ENCODE results near the gene MRPS12.

MRPS12 gene

GRCh38 chr19:38917516-38917915, 13.2 kb upstream of the MRPS12 start:
- TF ChIP-seq CTCF (conservative IDR thresholded peaks at IDR 0.05; ENCODE audit: control insufficient read depth, insufficient read depth, low read depth, low read length) = no peak
- DNase-seq (ENCODE audit: low read depth) = no peak
- no peak overlapping the region for H3K4me3 ChIP-seq (ENCODE audit: control insufficient read depth, low read depth, low read length)

DNA sequence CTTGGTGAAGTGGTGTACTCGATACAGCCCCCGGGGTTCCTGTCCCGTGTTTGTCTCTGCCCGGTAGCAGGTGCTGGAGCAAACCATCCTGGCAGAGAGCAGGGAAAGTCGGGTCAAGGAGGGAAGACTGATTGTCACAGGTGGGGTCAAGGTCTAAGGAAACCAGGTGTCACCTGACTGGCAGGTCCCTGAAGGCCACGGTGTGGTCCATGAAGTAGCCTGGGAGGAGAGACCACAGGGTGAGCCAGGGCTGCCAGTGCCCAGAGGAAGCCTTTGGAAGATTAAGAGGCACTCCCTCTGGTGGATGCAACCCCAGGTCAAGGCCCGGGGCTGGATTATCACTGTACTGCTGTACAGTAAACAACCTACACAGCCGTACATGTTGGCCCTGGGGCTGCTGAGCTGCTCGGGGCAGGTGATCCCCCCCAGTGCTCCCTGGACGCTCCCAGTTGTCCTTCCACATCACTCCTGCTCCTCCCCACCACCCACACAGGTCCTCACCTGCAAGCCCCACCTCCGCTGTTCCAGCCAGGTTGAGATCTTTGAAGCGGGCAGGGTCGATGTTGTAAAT, 12.7 kb upstream of the MRPS12 start:
- DNase-seq (ENCODE audit: low read depth) = peak; percentile 9
- H3K4me3 ChIP-seq (ENCODE audit: control insufficient read depth, low read depth, low read length) = no peak overlapping the region
- TF ChIP-seq CTCF (conservative IDR thresholded peaks at IDR 0.05; ENCODE audit: control insufficient read depth, insufficient read depth, low read depth, low read length) = peak; percentile 5

- no peak overlapping the region for H3K4me3 ChIP-seq (ENCODE audit: control insufficient read depth, low read depth, low read length)
- no peak for TF ChIP-seq CTCF (conservative IDR thresholded peaks at IDR 0.05; ENCODE audit: control insufficient read depth, insufficient read depth, low read depth, low read length)
- no peak for DNase-seq (ENCODE audit: low read depth)
Measured at GRCh38 chr19:38918526-38918925, 12.2 kb upstream of the MRPS12 start.

DNA sequence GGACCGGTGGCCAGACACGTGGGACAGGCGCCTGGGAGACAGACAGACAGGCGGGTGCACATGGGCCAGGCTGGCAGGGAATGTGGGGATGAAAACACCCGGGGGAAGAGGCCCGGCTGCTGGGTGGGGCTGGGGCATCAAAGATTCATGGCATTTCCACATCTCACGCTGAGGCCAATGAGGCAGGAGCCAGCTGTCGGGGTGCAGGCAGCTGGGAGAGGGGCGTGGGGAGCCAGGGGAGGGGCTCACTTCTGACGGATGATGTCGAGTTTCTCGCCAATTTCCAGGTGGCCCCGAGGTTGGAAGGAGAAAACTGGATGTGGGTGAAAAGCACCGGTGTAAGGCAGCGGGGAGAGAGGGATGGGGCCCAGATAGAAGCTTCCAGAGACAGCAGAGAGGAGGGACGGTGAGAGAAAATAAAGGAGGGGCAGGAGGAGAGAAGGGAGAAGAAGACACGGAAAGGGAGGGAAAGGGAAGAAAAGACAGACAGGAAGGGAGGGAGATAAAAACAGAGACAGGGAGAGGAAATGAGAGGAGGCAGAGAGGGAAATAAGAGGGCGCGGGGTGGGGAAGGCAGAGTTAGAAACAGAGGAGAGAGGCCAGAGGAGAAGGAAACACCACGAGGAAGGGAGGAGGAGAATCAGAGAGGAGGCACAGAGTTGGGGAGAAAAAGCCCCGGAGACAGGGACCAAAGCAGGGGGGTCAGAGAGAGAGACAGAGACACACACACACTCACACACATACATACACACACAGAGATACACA, 10.7 kb upstream of the MRPS12 start:
- no peak overlapping the region for H3K4me3 ChIP-seq (ENCODE audit: control insufficient read depth, low read depth, low read length)
- TF ChIP-seq CTCF (conservative IDR thresholded peaks at IDR 0.05; ENCODE audit: control insufficient read depth, insufficient read depth, low read depth, low read length) = no peak
- DNase-seq (ENCODE audit: low read depth) = no peak

DNA sequence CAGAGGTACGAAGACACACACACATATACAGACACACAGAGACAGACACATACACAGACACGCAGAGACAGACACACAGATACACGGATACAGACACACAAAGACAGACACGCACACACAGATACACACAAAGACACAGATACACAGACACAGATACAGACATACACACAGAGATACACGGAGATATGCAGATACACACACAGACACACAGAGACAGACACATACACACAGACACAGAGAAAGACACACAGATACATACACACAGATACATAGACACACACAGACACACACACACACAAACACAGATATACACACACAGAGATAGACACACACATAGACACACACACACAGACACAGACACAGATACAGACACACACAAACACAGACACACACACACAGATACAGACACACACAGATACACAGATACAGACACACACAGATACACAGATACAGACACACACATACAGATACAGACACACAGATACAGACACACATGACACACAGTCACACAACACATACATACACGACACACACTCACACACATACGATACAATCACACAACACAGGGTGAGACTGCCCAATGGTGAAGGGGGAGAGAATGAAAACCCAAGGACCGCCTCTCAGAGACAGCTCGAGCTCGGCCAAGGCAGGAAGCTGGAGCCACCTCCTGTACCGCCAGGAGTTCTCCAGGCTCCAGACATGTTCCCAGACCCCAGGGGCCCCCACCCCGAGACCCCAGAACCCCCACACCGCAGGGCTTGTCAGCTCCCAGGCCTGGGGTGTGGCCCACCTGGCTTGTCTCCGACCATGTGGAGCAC, 9.9 kb upstream of the MRPS12 start:
- H3K4me3 ChIP-seq (ENCODE audit: control insufficient read depth, low read depth, low read length) = no peak overlapping the region
- no peak for TF ChIP-seq CTCF (conservative IDR thresholded peaks at IDR 0.05; ENCODE audit: control insufficient read depth, insufficient read depth, low read depth, low read length)
- DNase-seq (ENCODE audit: low read depth) = no peak

GRCh38 chr19:38921420-38922274, 9.1 kb upstream of the MRPS12 start:
- no peak overlapping the region for H3K4me3 ChIP-seq (ENCODE audit: control insufficient read depth, low read depth, low read length)
- TF ChIP-seq CTCF (conservative IDR thresholded peaks at IDR 0.05; ENCODE audit: control insufficient read depth, insufficient read depth, low read depth, low read length) = no peak
- DNase-seq (ENCODE audit: low read depth) = no peak
